SK-N-SH treated with all-trans-retinoic acid at 6 μM for 48 hours (cell line): Measurements from ENCODE around the gene PBX1.
A peak's percentile ranks its signal among the peaks of the same experiment; 100 is the strongest.

Experiments used
- ATAC-seq: fragments of 200-7000 bp; cut with Tn5 transposase; 3 replicates; pipeline ENCODE4 v1.9.1; 2020; ENCODE audit warnings: mild to moderate bottlenecking, moderate library complexity
- ARNTL ChIP-seq: fragments of 450-650 bp; formaldehyde crosslinking; IDR thresholded peaks from 2 replicates; pipeline ENCODE4 v1.5.0; 2020; ENCODE audit warnings: low read depth, mild to moderate bottlenecking, moderate library complexity, borderline replicate concordance
- BACH2 ChIP-seq: fragments of 250-450 bp; sonication (Bioruptor Pico); IDR thresholded peaks from 2 replicates; pipeline ENCODE4 v1.9.0; 2021; ENCODE audit warnings: mild to moderate bottlenecking, borderline replicate concordance
- CREB5 ChIP-seq: fragments of 250-450 bp; sonication (Bioruptor Pico); IDR thresholded peaks from 2 replicates; pipeline ENCODE4 v1.5.1; 2020; ENCODE audit warnings: low read depth, mild to moderate bottlenecking, moderate library complexity
- CSDC2 ChIP-seq: fragments of 250-450 bp; sonication (Bioruptor Pico); IDR thresholded peaks from 2 replicates; pipeline ENCODE4 v1.5.0; 2020; ENCODE audit warnings: mild to moderate bottlenecking, moderate library complexity
- CSRNP3 ChIP-seq: fragments of 250-450 bp; sonication (Bioruptor Pico); IDR thresholded peaks from 2 replicates; pipeline ENCODE4 v1.5.1; 2021; ENCODE audit warnings: mild to moderate bottlenecking, moderate library complexity
- ESRRG ChIP-seq: fragments of 250-450 bp; sonication (Bioruptor Pico); IDR thresholded peaks from 2 replicates; pipeline ENCODE4 v1.6.1; 2021; ENCODE audit warnings: mild to moderate bottlenecking
- ISL1 ChIP-seq: fragments of 250-450 bp; sonication (Bioruptor Pico); IDR thresholded peaks from 2 replicates; pipeline ENCODE4 v2.1.2; 2022; ENCODE audit warnings: mild to moderate bottlenecking, moderate library complexity
- OSR1 ChIP-seq: fragments of 250-450 bp; sonication (Bioruptor Pico); IDR thresholded peaks from 2 replicates; pipeline ENCODE4 v1.8.0; 2022; ENCODE audit warnings: moderate library complexity, mild to moderate bottlenecking, inconsistent platforms
- PATZ1 ChIP-seq: fragments of 250-450 bp; sonication (Bioruptor Pico); IDR thresholded peaks from 2 replicates; pipeline ENCODE4 v1.8.0; 2020; ENCODE audit warnings: mild to moderate bottlenecking, moderate library complexity, borderline replicate concordance
- POU6F1 ChIP-seq: fragments of 250-450 bp; sonication (Bioruptor Pico); IDR thresholded peaks from 2 replicates; pipeline ENCODE4 v1.8.0; 2021; ENCODE audit warnings: low read depth, mild to moderate bottlenecking, moderate library complexity, borderline replicate concordance
- PPARA ChIP-seq: fragments of 250-450 bp; sonication (Bioruptor Pico); IDR thresholded peaks from 2 replicates; pipeline ENCODE4 v1.5.0; 2020; ENCODE audit warnings: mild to moderate bottlenecking, borderline replicate concordance
- RARB ChIP-seq: fragments of 250-450 bp; sonication (Bioruptor Pico); IDR thresholded peaks from 2 replicates; pipeline ENCODE4 v1.8.0; 2021; ENCODE audit warnings: mild to moderate bottlenecking, moderate library complexity
- SNAI2 ChIP-seq: fragments of 250-450 bp; sonication (Bioruptor Pico); IDR thresholded peaks from 2 replicates; pipeline ENCODE4 v1.5.0; 2020; ENCODE audit warnings: mild to moderate bottlenecking, moderate library complexity
- TCF4 ChIP-seq: fragments of 250-450 bp; sonication (Bioruptor Pico); IDR thresholded peaks from 2 replicates; pipeline ENCODE4 v1.8.0; 2021; ENCODE audit warnings: mild to moderate bottlenecking, moderate library complexity, borderline replicate concordance
- TOX ChIP-seq: fragments of 250-450 bp; sonication (Bioruptor Pico); IDR thresholded peaks from 2 replicates; pipeline ENCODE4 v1.8.0; 2021; ENCODE audit warnings: mild to moderate bottlenecking, moderate library complexity, borderline replicate concordance
- ZC3H10 ChIP-seq: fragments of 250-450 bp; sonication (Bioruptor Pico); IDR thresholded peaks from 2 replicates; pipeline ENCODE4 v1.5.1; 2021; ENCODE audit warnings: mild to moderate bottlenecking, moderate library complexity
- ZFP3 ChIP-seq: fragments of 250-450 bp; sonication (Bioruptor Pico); IDR thresholded peaks from 2 replicates; pipeline ENCODE4 v1.5.0; 2020; ENCODE audit warnings: mild to moderate bottlenecking, moderate library complexity
- ZFP30 ChIP-seq: fragments of 450-650 bp; formaldehyde crosslinking; IDR thresholded peaks from 2 replicates; pipeline ENCODE4 v1.5.0; 2022; ENCODE audit warnings: mild to moderate bottlenecking, moderate library complexity
- ZNF565 ChIP-seq: fragments of 450-650 bp; formaldehyde crosslinking; conservative IDR thresholded peaks from 2 replicates; pipeline ENCODE4 v1.5.0; 2020; ENCODE audit warnings: low read depth, mild to moderate bottlenecking, moderate library complexity
- ZNF70 ChIP-seq: fragments of 450-650 bp; formaldehyde crosslinking; IDR thresholded peaks from 2 replicates; pipeline ENCODE4 v1.5.0; 2020; ENCODE audit warnings: mild to moderate bottlenecking, moderate library complexity
- ZNF8 ChIP-seq: fragments of 450-650 bp; formaldehyde crosslinking; IDR thresholded peaks from 2 replicates; pipeline ENCODE4 v1.5.0; 2020; ENCODE audit warnings: mild to moderate bottlenecking, moderate library complexity

The PBX1 gene

GRCh38 chr1:164794356-164794755, 235.4 kb downstream of the PBX1 start:
- TF ChIP-seq ESRRG (no peak), ISL1 (CRISPR knock-in tag) (no peak), TOX (CRISPR knock-in tag) (no peak; the same call in 1 of the 2 replicates), ZFP3 (CRISPR knock-in tag) (peak; percentile 51; the same call in 1 of the 2 replicates), BACH2 (CRISPR knock-in tag) (no peak), SNAI2 (CRISPR knock-in tag) (no peak), ZC3H10 (CRISPR knock-in tag) (0 out of 2 replicates have a peak, but pooled peaks have one; percentile 12)
- peak; percentile 100 for ATAC-seq

GRCh38 chr1:164796916-164797315, 237.9 kb downstream of the PBX1 start:
- ATAC-seq = no peak
- TF ChIP-seq SNAI2 (CRISPR knock-in tag) (no peak), ZNF8 (no peak), ZNF70 (no peak), ISL1 (CRISPR knock-in tag) (no peak), ZFP30 (CRISPR knock-in tag) (no peak), ZNF565 (CRISPR knock-in tag) (no peak), PATZ1 (CRISPR knock-in tag) (no peak), CSDC2 (CRISPR knock-in tag) (no peak), ESRRG (no peak), TOX (CRISPR knock-in tag) (no peak), ARNTL (CRISPR knock-in tag) (no peak), POU6F1 (no peak), PPARA (no peak), ZFP3 (CRISPR knock-in tag) (no peak), RARB (CRISPR knock-in tag) (no peak), OSR1 (CRISPR knock-in tag) (no peak), BACH2 (CRISPR knock-in tag) (no peak), CREB5 (CRISPR knock-in tag) (no peak)

GRCh38 chr1:164801246-164801731, 242.3 kb downstream of the PBX1 start:
- TF ChIP-seq ESRRG (no peak), ARNTL (CRISPR knock-in tag) (no peak), OSR1 (CRISPR knock-in tag) (no peak), ZNF8 (no peak), PPARA (no peak), ISL1 (CRISPR knock-in tag) (no peak), RARB (CRISPR knock-in tag) (no peak), ZNF70 (no peak), CSRNP3 (CRISPR knock-in tag) (no peak), PATZ1 (CRISPR knock-in tag) (no peak), BACH2 (CRISPR knock-in tag) (no peak), ZNF565 (CRISPR knock-in tag) (no peak), CSDC2 (CRISPR knock-in tag) (no peak), ZFP3 (CRISPR knock-in tag) (no peak), SNAI2 (CRISPR knock-in tag) (no peak), TCF4 (CRISPR knock-in tag) (no peak), POU6F1 (no peak), CREB5 (CRISPR knock-in tag) (no peak), TOX (CRISPR knock-in tag) (no peak), ZC3H10 (CRISPR knock-in tag) (no peak)
- ATAC-seq = no peak; the same call in 2 of the 3 replicates
